K562 (cell line): Measurements from ENCODE around the gene CYP2A6. TPM values are rescaled to one million over a fixed set of nuclear protein-coding genes. Genes with fewer than 3 reads are reported as not detected.
"Not testable (repeated sequence)": the region's sequence is repeated elsewhere in the genome, so short reads cannot be mapped to it uniquely, and the experiment has no call there.

Experiments
- ATAC-seq: fragments of 200-7000 bp; cut with Tn5 transposase; 3 replicates; pipeline ENCODE4 v1.9.1; 2020; ENCODE audit warnings: moderate library complexity
- BruUV-seq: library from RNA; stranded (reverse); fragments of 400-500 nt; replicated peaks from 2 replicates; lab custom pipeline; 2021; lab: Mats Ljungman, UMichigan
- CTCF ChIA-PET: fragments of 300-600 bp; formaldehyde crosslinking; extraction: SDS; loops from one replicate; lab custom pipeline; 2021; ENCODE audit warnings: low intra/inter-chr PET ratio; lab: Yijun Ruan, JAX
- POLR2A ChIA-PET: fragments of 300-600, 350-650 bp; sonication (Branson Sonifier 250); formaldehyde crosslinking; extraction: SDS; loops from one replicate; lab custom pipeline; 2021; ENCODE audit warnings: antibody characterized with exemption, inconsistent platforms; lab: Yijun Ruan, JAX
- DNase-seq, 4 experiments: peaks; one replicate each; pipeline versions ENCODE4 v3.0.0 to v3.0.0-alpha.2; 2011 to 2018; ENCODE audit warnings: low spot score in 3 of 4, mixed read lengths in 3 of 4; ENCODE audit errors: extremely low read depth in 1 of 4
- FAIRE-seq: peaks from 2 replicates; lab custom pipeline; 2011; peaks lifted over from hg19 to GRCh38; lab: Jason Lieb, UNC
- H2AFZ ChIP-seq: 2 replicates; pipeline ENCODE4 v1.6.0; 2011; ENCODE audit warnings: low read depth, low read length, control low read depth, inconsistent platforms
- H3K27ac ChIP-seq: fragments of 200-600 bp; 3 replicates; pipeline ENCODE4 v1.8.0; 2011; ENCODE audit warnings: low read depth, mild to moderate bottlenecking, control low read depth, inconsistent platforms, low read length, moderate library complexity, mixed read lengths; ENCODE audit errors: extremely low read depth
- H3K27me3 ChIP-seq, 2 experiments: fragments of 300-600 bp in 1 of 2; 2 replicates in 1 of 2; 3 replicates in 1 of 2; pipeline versions ENCODE4 v1.6.0 to v1.8.0; 2011; ENCODE audit warnings: inconsistent platforms in 2 of 2, low read length in 2 of 2, mild to moderate bottlenecking in 1 of 2, mixed read lengths in 1 of 2, moderate library complexity in 1 of 2; ENCODE audit not compliant: control insufficient read depth in 2 of 2, insufficient read depth in 2 of 2
- H3K36me3 ChIP-seq: fragments of 300-600 bp; 3 replicates; pipeline ENCODE4 v1.8.0; 2011; ENCODE audit warnings: mild to moderate bottlenecking, low read length, inconsistent platforms; ENCODE audit not compliant: control insufficient read depth, insufficient read depth
- H3K4me1 ChIP-seq, 2 experiments: fragments of 200-600 bp in 1 of 2; replicated peaks in 1 of 2; 2 replicates in 1 of 2; 3 replicates in 1 of 2; pipeline versions ENCODE4 v1.5.1 to v1.8.0; 2011; ENCODE audit warnings: inconsistent platforms in 2 of 2, low read length in 2 of 2, mild to moderate bottlenecking in 1 of 2, mixed read lengths in 1 of 2, moderate library complexity in 1 of 2; ENCODE audit not compliant: control insufficient read depth in 2 of 2, insufficient read depth in 2 of 2
- H3K4me2 ChIP-seq: 2 replicates; pipeline ENCODE4 v1.6.1; 2011; ENCODE audit warnings: low read length, control low read depth, inconsistent platforms, mixed read lengths; ENCODE audit not compliant: insufficient read depth
- H3K4me3 ChIP-seq: fragments of 200-600 bp; sonication (generic), shearing (Covaris generic); 2 replicates; pipeline ENCODE4 v1.5.1; 2016; ENCODE audit warnings: control low read depth, inconsistent platforms
- H3K79me2 ChIP-seq: fragments of 200-600 bp; 3 replicates; pipeline ENCODE4 v1.8.0; 2011; ENCODE audit warnings: low read length, inconsistent platforms; ENCODE audit not compliant: control insufficient read depth, insufficient read depth
- H3K9ac ChIP-seq, 2 experiments: 2 replicates each; pipeline versions ENCODE4 v1.6.0 to v1.6.1; 2011; ENCODE audit warnings: low read depth in 2 of 2, low read length in 2 of 2, control low read depth in 1 of 2, inconsistent platforms in 1 of 2, mild to moderate bottlenecking in 1 of 2, mixed read lengths in 1 of 2; ENCODE audit not compliant: insufficient read depth in 1 of 2
- H3K9me1 ChIP-seq: one replicate; pipeline ENCODE4 v1.6.0; 2011; ENCODE audit warnings: inconsistent platforms, mild to moderate bottlenecking, low read length, moderate library complexity; ENCODE audit not compliant: control insufficient read depth, insufficient read depth
- H3K9me3 ChIP-seq: replicated peaks from 2 replicates; pipeline ENCODE4 v1.5.1; 2011; ENCODE audit warnings: low read depth, low read length, inconsistent platforms; ENCODE audit not compliant: control insufficient read depth, insufficient read depth
- H4K20me1 ChIP-seq: replicated peaks from 2 replicates; pipeline ENCODE4 v1.6.1; 2011; ENCODE audit warnings: low read length, inconsistent platforms, mixed read lengths; ENCODE audit not compliant: control insufficient read depth, insufficient read depth
- EP400 ChIP-seq: fragments of 450-650 bp; IDR thresholded peaks from 2 replicates; pipeline ENCODE4 v1.6.1; 2017; ENCODE audit warnings: antibody characterized with exemption, mild to moderate bottlenecking, moderate library complexity
- MGA ChIP-seq: fragments of 450-650 bp; IDR thresholded peaks from 2 replicates; pipeline ENCODE4 v1.6.1; 2016; ENCODE audit warnings: mild to moderate bottlenecking, moderate library complexity
- WGBS: fragments of 100-300 bp; shearing (Covaris generic); methylation state at CpG from one replicate; pipeline ENCODE4 v1.1.6; 2016; ENCODE audit warnings: low coverage, mixed read lengths; ENCODE audit not compliant: insufficient coverage; ENCODE audit errors: missing lambda C conversion rate; 5-methylcytosine and 5-hydroxymethylcytosine counted together
- in situ Hi-C: fragments of 300-500 bp; cut with MboI; formaldehyde crosslinking; loops from 4 replicates; pipeline ENCODE4 v1.15.0; 2018; ENCODE audit warnings: inconsistent platforms, mixed read lengths
- intact Hi-C: fragments of 100-400 bp; cut with micrococcal nuclease; formaldehyde crosslinking; loops from 2 replicates; pipeline ENCODE4 v1.14.2; 2022
- polyA plus RNA-seq, 8 experiments: library from polyadenylated mRNA; depleted of rRNA in 4 of 8; stranded (reverse) in 5 of 8; unstranded in 3 of 8; fragments of >200 nt; fragmentation: Nextera tagmentation in 2 of 8; fragmentation: Illumina TruSeq in 1 of 8; extraction: Ambion mirVana in 2 of 8; extraction: Trizol in 1 of 8; gene quantifications; 2 replicates each; pipeline versions ENCODE4 v1.2.1 to v1.2.3, GENCODE V29; 2011 to 2014; ENCODE audit warnings: inconsistent platforms in 1 of 8, missing spikeins in 1 of 8
- total RNA-seq, 7 experiments: library from RNA; depleted of rRNA in 6 of 7; stranded (reverse); fragments of >200 nt in 6 of 7; fragmentation: Illumina TruSeq in 2 of 7; extraction: Trizol in 2 of 7; gene quantifications; 2 replicates each; pipeline versions ENCODE4 v1.2.1 to v1.2.3, GENCODE V29; 2011 to 2021; ENCODE audit warnings: low replicate concordance in 1 of 7

CYP2A6 gene
- total and polyA plus RNA-seq, 9 of the 15 experiments (the other 6 are each of a cell fraction or from before 2014, with no cell fraction given) = 0.31 TPM; not detected in 8

GRCh38 chr19:40875526-40875951, 25.3 kb upstream of the CYP2A6 start (continued):
- TF ChIP-seq MGA (peak; percentile 93), EP400 (peak; percentile 66; the same call in 1 of the 2 replicates)
- TF ChIP-seq, all 486 proteins: peak for 24; not testable (repeated sequence) for 462

DNA sequence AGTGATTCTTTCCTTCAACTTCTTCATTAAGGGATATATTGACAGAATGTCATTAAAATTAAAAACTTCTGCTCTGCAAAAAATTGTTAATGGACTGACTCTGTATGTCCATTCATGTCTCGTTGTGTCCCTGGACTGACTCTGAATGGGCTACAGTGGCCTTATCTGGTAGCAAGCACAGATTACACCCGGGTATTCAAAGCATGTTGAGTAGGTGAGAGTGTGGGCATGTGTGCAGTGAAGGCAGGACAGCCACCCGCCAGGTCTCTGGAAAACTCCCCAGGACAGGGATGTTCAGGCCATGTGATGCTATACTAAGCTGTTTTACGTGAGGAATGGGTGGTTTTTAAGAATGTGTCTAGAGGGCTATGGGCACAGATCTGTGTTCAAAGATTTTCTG, 24.6 kb upstream of the CYP2A6 start:
- Histone ChIP-seq H2AFZ (peak overlapping the region; percentile 86), H3K4me2 (peak overlapping the region; percentile 62)
- intact Hi-C loops, H3K4me1 ChIP-seq, H3K9me1 ChIP-seq, H3K79me2 ChIP-seq, H3K9me3 ChIP-seq, ATAC-seq, CTCF ChIA-PET, H3K27me3 ChIP-seq, H3K27ac ChIP-seq, POLR2A ChIA-PET, H3K4me3 ChIP-seq, H3K9ac ChIP-seq, DNase-seq, H4K20me1 ChIP-seq, H3K36me3 ChIP-seq, FAIRE-seq, in situ Hi-C loops, BruUV-seq: not testable (repeated sequence)
- WGBS = 100% methylated on average over 1 of the region's 4 CpGs
